NCI-H1436 treated with DMSO at 0.1 percent for 48 hours (cell line): Measurements from ENCODE around the gene TSPO2.

Experiments used
- DNase-seq: peaks from one replicate; lab custom pipeline; 2025; lab: John Stamatoyannopoulos, UW

Gene TSPO2

GRCh38 chr6:41075651-41076626 lies 33.7 kb downstream of the TSPO2 start:
- DNase-seq = no peak

DNA sequence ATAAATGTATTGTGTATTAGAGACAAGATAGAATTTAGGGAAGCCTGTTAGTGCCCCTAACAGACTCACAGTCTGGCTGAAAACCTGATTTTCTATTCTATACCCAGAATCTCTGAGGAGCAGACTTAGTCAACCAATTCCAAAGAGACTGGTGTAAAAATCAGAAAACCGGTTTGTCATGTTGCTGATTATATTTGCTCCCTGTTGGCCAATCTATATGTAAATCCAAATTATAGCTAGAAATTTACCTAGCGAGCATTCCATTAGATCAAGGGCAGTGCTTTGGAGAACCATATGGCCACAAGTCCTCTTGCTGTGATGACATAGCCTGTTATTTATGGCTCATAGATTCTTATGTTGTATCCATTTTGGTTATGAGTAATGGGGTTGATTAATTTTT lies 35.3 kb downstream of the TSPO2 start:
- DNase-seq = no peak

DNA sequence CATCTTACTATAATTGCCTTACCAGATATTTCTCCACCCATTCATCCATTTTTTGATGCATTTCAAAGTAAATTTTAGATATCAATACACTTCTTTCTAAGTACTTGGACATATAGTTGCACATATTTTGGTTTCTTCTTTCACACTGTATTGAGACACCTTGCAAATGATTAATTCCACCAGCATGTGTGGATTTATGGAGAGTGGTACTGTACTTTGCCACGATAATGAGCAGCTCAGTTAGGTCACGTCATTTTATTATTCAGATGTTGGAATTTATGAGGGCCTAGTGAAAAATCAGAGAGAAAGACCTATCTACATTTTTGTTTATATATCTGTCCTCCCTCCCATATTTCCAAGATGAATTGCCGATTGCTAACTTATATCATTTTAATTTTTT lies 35.8 kb downstream of the TSPO2 start:
- DNase-seq = no peak

GRCh38 chr6:41079080-41079479 lies 36.8 kb downstream of the TSPO2 start:
- no peak for DNase-seq

GRCh38 chr6:41080621-41081020 lies 38.4 kb downstream of the TSPO2 start:
- DNase-seq = no peak

GRCh38 chr6:41083072-41083471 lies 40.8 kb downstream of the TSPO2 start:
- DNase-seq = no peak

GRCh38 chr6:41085182-41085581 lies 42.9 kb downstream of the TSPO2 start:
- DNase-seq = no peak

- DNase-seq = no peak
These were observed 46.2 kb downstream of the TSPO2 start for GRCh38 chr6:41088451-41088850.

- DNase-seq = no peak
These were observed 48.8 kb downstream of the TSPO2 start for GRCh38 chr6:41090841-41091761.

GRCh38 chr6:41092421-41093140 lies 50.3 kb downstream of the TSPO2 start:
- DNase-seq = no peak

DNA sequence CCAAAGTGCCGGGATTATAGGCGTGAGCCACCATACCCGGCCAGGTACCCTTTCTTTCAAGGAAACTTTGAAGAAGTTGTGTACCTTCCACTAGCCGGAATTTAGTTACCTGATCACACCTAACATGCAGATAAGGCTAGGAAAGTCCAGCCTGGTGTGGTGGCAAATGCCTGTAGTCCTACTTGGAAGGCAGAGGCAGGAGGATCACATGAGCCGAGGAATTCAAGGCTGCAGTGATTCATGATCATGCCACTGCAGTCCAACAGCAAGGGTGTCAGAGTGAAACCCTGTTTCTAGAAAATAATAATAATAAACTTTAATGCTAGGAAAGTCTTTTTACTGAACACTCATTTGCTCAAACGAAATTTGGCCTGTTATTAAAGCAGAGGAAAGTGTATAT lies 51.5 kb downstream of the TSPO2 start:
- DNase-seq = no peak
